ENCODE measurements around the gene SIGLEC10.

- TF ChIP-seq CTCF (IDR thresholded peaks at IDR 0.05) (no peak), MYC (IDR thresholded peaks at IDR 0.05; ENCODE audit: borderline replicate concordance, low read length) (no peak), KDM5A (IDR thresholded peaks at IDR 0.05) (no peak), RFX5 (IDR thresholded peaks at IDR 0.05) (no peak), POLR2A (IDR thresholded peaks at IDR 0.05; ENCODE audit: low read length) (no peak), RAD21 (conservative IDR thresholded peaks at IDR 0.05 in 1 of 2, IDR thresholded peaks at IDR 0.05 in 1 of 2) (no peak), SREBF2 (IDR thresholded peaks at IDR 0.05) (no peak), SMC3 (IDR thresholded peaks at IDR 0.05) (no peak), ELK1 (IDR thresholded peaks at IDR 0.05; ENCODE audit: low read depth, low read length) (no peak)
These were observed 35.4 kb downstream of the SIGLEC10 start for GRCh38 chr19:51382004-51382403.
